ENCODE data around the gene PRKACB. TPM values are rescaled to one million over a fixed set of nuclear protein-coding genes. Genes with fewer than 3 reads are reported as not detected.

The PRKACB gene
- total and polyA plus RNA-seq, 10 of the 15 experiments (the other 5 are each of a cell fraction or from before 2014, with no cell fraction given), result 3.1 to 9.0 (median 7.1) TPM; not detected in 1

DNA sequence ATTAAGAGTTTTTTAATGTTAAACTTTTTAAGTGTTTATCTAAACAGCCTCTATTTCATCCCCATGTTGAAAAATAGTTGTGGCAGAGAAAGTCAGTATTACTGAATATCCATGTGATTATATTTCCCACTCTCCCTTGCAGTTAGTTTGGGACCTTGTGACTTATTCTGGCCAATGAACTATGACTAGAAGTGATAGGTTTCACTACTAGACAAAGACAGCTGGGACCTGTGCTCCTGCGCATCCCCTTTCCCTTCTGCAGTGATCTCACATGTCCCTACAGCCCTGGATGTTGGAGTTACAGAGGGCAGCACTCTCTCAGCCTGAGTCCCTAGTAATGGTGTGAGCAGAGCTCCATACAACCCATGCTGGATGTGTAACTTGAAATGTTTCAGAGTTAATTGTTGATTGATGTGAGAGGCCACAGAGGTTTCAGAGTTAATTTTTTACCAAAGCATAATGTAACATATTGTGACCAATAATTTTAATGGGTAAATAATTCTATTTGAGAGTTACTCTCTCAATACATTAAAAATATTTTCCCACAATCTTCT, 138.8 kb downstream of the PRKACB start (continued):
- TF ChIP-seq POU2F2 (IDR thresholded peaks at IDR 0.05; ENCODE audit: borderline replicate concordance, low read depth, low read length) (no peak), STAT3 (IDR thresholded peaks at IDR 0.05; ENCODE audit: low read depth, low read length) (no peak), ZNF207 (IDR thresholded peaks at IDR 0.05; ENCODE audit: borderline replicate concordance) (no peak), WRNIP1 (IDR thresholded peaks at IDR 0.05; ENCODE audit: borderline replicate concordance, low read depth, low read length) (no peak), ATF7 (IDR thresholded peaks at IDR 0.05; ENCODE audit: low read depth) (no peak), ZSCAN29 (IDR thresholded peaks at IDR 0.05) (no peak)

DNA sequence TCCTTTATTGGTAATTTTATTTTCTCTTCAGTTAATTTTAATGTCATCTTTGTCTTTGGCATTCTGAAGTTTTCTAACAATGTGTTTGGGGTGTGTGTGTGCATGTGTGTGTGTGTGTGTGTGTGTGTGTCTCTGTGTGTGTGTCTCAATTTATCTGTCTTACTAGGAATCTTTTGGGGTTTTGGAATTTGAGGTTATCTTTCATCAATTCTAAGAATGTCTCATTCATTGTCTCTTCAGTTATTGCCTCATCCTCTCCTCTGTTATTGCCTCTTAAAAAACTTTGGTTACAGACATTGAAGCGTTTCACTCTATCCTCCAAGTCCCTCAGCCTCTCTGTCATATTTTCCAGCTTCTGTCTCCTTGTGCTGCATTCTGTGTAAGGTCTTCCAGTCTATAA, 139.3 kb downstream of the PRKACB start:
- Histone ChIP-seq H2AFZ (ENCODE audit: control insufficient read depth, low read depth, low read length) (no peak overlapping the region), H3K4me1 (ENCODE audit: control insufficient read depth, insufficient read depth, low read length) (no peaks in the 10 kb centered on the region), H3K27me3 (replicated peaks in 1 of 2; ENCODE audit: control insufficient read depth in 2 of 2, insufficient read depth in 2 of 2, low read length in 1 of 2) (no peaks in the 10 kb centered on the region), H3K27ac (ENCODE audit: control insufficient read depth, insufficient read depth) (no peak overlapping the region), H3K9me3 (replicated peaks; ENCODE audit: control insufficient read depth, insufficient read depth, low read length) (no peaks in the 10 kb centered on the region; the same call in 1 of the 3 replicates), H3K79me2 (ENCODE audit: control insufficient read depth, insufficient read depth, low read length) (no peaks in the 10 kb centered on the region), H3K4me2 (ENCODE audit: control insufficient read depth, insufficient read depth) (no peak overlapping the region), H4K20me1 (ENCODE audit: control insufficient read depth, insufficient read depth) (no peaks in the 10 kb centered on the region), H3K9ac (ENCODE audit: control insufficient read depth, insufficient read depth, low read length) (no peak overlapping the region), H3K4me3 (no peak overlapping the region), H3K36me3 (ENCODE audit: control insufficient read depth in 2 of 2, insufficient read depth in 2 of 2, low read length in 1 of 2) (no peaks in the 10 kb centered on the region)
- CTCF ChIA-PET, result no interaction called here
- no peak for ATAC-seq
- TF ChIP-seq, protein P1, sequence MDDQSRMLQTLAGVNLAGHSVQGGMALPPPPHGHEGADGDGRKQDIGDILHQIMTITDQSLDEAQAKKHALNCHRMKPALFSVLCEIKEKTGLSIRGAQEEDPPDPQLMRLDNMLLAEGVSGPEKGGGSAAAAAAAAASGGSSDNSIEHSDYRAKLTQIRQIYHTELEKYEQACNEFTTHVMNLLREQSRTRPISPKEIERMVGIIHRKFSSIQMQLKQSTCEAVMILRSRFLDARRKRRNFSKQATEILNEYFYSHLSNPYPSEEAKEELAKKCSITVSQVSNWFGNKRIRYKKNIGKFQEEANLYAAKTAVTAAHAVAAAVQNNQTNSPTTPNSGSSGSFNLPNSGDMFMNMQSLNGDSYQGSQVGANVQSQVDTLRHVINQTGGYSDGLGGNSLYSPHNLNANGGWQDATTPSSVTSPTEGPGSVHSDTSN (IDR thresholded peaks at IDR 0.05; ENCODE audit: insufficient replicate concordance, low read depth, low read length), result no peak
- no peak for TF ChIP-seq SRF (IDR thresholded peaks at IDR 0.05; ENCODE audit: low read depth in 2 of 2, low read length in 2 of 2)
- no peak for TF ChIP-seq MYB (IDR thresholded peaks at IDR 0.05; ENCODE audit: borderline replicate concordance, low read depth, low read length)
- no peak for TF ChIP-seq CHD4 (IDR thresholded peaks at IDR 0.05)
- no peak for TF ChIP-seq BACH1 (IDR thresholded peaks at IDR 0.05; ENCODE audit: borderline replicate concordance)
- no peak for TF ChIP-seq MTA3 (IDR thresholded peaks at IDR 0.05; ENCODE audit: borderline replicate concordance, low read length)
- no peak for TF ChIP-seq POLR2AphosphoS2 (IDR thresholded peaks at IDR 0.05; ENCODE audit: low read depth, low read length)
- TF ChIP-seq, protein P2, sequence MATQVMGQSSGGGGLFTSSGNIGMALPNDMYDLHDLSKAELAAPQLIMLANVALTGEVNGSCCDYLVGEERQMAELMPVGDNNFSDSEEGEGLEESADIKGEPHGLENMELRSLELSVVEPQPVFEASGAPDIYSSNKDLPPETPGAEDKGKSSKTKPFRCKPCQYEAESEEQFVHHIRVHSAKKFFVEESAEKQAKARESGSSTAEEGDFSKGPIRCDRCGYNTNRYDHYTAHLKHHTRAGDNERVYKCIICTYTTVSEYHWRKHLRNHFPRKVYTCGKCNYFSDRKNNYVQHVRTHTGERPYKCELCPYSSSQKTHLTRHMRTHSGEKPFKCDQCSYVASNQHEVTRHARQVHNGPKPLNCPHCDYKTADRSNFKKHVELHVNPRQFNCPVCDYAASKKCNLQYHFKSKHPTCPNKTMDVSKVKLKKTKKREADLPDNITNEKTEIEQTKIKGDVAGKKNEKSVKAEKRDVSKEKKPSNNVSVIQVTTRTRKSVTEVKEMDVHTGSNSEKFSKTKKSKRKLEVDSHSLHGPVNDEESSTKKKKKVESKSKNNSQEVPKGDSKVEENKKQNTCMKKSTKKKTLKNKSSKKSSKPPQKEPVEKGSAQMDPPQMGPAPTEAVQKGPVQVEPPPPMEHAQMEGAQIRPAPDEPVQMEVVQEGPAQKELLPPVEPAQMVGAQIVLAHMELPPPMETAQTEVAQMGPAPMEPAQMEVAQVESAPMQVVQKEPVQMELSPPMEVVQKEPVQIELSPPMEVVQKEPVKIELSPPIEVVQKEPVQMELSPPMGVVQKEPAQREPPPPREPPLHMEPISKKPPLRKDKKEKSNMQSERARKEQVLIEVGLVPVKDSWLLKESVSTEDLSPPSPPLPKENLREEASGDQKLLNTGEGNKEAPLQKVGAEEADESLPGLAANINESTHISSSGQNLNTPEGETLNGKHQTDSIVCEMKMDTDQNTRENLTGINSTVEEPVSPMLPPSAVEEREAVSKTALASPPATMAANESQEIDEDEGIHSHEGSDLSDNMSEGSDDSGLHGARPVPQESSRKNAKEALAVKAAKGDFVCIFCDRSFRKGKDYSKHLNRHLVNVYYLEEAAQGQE (IDR thresholded peaks at IDR 0.05; ENCODE audit: low read depth, low read length), result no peak
- no peak for TF ChIP-seq MTA2 (IDR thresholded peaks at IDR 0.05; ENCODE audit: low read depth)
- intact Hi-C loops (cut with micrococcal nuclease; ENCODE audit: unreplicated experiment), result no loop called here
- DNase-seq (ENCODE audit: low read depth, low spot score), result no peak
- SMC1A ChIA-PET (ENCODE audit: uncharacterized antibody, unreplicated experiment), result no interaction called here
- no peak for FAIRE-seq
- 0% methylated on average over 1 of the region's 1 CpG for WGBS (ENCODE audit: insufficient coverage, insufficient replicate concordance, low lambda C conversion rate, missing lambda C conversion rate)
- RAD21 ChIA-PET (ENCODE audit: unreplicated experiment), result no interaction called here
- in situ Hi-C loops (cut with MboI), result no loop called here
- BruUV-seq (replicated peaks), result no TSS peak
- POLR2A ChIA-PET, result no interaction called here
